GM21360 (cell line): Measurements from ENCODE around the gene CRAT.

Experiments used
- ATAC-seq: cut with Tn5 transposase; IDR thresholded peaks from one replicate; pipeline ENCODE4 v1.9.1; 2021; ENCODE audit warnings: mild to moderate bottlenecking, moderate library complexity; ENCODE audit not compliant: unreplicated experiment

Gene CRAT

GRCh38 chr9:129110740-129111527, at the start of gene CRAT, which contains the start of gene PTPA:
CRAT (minus strand) TSS chr9:129110793; CDS start chr9:129110509, 284 bp downstream.
PTPA (plus strand) TSS chr9:129111415; CDS start chr9:129111601, 186 bp downstream.
- peak; percentile 72 for ATAC-seq

- ATAC-seq = no peak
These were observed 45.6 kb upstream of the CRAT start for GRCh38 chr9:129156163-129156562.

- no peak for ATAC-seq
These were observed 44.4 kb upstream of the CRAT start for GRCh38 chr9:129154866-129155477.

- no peak for ATAC-seq
These were observed 40.9 kb upstream of the CRAT start for GRCh38 chr9:129151469-129151868.

- no peak for ATAC-seq
These were observed 40.1 kb upstream of the CRAT start for GRCh38 chr9:129150672-129151211.

- ATAC-seq = no peak
These were observed 39.5 kb upstream of the CRAT start for GRCh38 chr9:129150122-129150521.

- no peak for ATAC-seq
These were observed 38.8 kb upstream of the CRAT start for GRCh38 chr9:129149442-129149841.

GRCh38 chr9:129148463-129149204, 38.0 kb upstream of the CRAT start:
- ATAC-seq = no peak

GRCh38 chr9:129146441-129146941, 35.9 kb upstream of the CRAT start:
- ATAC-seq = no peak

- no peak for ATAC-seq
These were observed 35.3 kb upstream of the CRAT start for GRCh38 chr9:129145841-129146292.

- ATAC-seq = no peak
These were observed 34.7 kb upstream of the CRAT start for GRCh38 chr9:129145316-129145715.

- no peak for ATAC-seq
These were observed 32.7 kb upstream of the CRAT start for GRCh38 chr9:129143031-129143927.

- ATAC-seq = no peak
These were observed 31.7 kb upstream of the CRAT start for GRCh38 chr9:129142138-129142935.

- no peak for ATAC-seq
These were observed 30.8 kb upstream of the CRAT start for GRCh38 chr9:129141066-129142041.

- ATAC-seq = peak; percentile 30
These were observed 29.9 kb upstream of the CRAT start for GRCh38 chr9:129140397-129141065.

- ATAC-seq = peak; percentile 51
These were observed 29.4 kb upstream of the CRAT start for GRCh38 chr9:129139993-129140396.

- peak; percentile 42 for ATAC-seq
These were observed 28.8 kb upstream of the CRAT start for GRCh38 chr9:129139233-129139992.
